ENCODE results near the gene KDM2A.

The KDM2A gene

DNA sequence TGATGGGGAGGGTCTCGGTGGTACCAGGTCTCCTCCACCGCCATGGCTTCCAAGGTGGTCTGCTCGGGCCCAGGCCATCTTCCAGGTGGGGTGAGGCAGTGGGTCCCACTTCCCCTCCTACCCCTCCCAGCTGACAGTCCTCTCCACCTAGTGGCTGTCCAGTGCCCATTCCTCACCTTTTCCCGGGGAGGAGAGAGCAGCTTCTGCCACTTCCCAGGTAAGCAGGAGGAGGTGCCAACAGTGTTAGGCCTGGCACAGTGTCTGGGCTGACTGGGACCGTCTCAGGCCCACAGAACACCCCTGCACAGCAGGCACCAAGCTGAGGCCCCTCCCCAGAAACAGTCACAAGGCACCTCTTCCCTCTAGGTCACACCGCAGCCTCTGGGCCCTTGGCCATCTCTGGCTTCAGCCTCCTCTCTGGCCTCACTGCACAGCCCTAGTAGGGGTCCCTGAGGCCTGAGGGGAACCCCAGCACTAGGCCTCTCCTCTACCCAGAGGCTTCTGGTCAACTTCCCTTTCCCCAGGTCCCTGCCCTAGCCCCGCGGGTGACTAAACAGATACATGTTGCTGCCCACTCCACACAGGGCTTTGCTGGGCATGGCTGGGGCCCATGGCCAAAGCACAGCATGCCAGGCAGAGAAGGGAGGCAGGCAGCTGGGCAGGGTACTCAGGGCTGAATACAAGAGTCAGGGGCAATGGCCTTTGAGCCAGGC, 167.7 kb downstream of the KDM2A start:
- DNase-seq (ENCODE audit: low spot score) = no peak

DNA sequence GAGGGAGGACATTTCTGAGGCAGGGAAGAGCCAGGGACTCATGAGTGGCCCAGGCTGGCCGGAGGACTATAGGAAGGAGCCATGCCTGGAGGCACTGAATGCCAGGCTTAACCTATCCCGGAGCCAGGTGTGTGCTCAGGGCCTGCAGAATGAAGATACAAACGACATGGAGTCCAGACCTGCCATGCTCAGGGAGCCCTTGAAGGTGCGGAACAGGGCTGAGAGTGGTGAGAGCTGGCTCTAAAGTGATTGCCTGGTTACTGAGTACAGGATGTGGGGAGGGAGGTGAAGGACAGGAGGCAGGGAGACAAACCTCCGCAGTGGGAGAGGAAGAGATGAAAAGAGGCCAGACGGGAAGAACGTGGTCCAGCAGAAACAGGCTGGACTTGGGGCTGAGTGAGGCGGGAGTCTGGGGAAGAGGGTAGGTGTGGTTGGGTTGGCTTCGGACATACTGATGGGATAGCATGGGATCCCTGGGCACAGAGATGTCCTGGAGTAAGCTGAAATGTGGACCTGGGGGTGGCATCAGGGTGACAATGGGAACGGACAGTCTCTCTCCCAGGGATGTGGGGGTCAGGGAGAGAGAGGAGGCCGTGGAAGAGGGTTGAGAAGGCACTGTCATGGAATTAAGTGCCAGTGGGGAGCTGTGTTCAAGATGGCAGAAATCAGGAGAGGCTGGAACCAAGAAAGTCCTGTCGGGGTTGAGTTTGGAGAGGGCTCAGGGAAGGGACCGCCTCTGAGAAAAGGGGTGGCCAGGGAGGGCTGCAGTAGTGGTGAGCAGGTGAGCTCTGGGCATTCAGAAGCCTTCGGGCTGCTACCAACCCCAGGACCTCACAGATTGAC, 168.5 kb downstream of the KDM2A start:
- no peak for DNase-seq (ENCODE audit: low spot score)

DNA sequence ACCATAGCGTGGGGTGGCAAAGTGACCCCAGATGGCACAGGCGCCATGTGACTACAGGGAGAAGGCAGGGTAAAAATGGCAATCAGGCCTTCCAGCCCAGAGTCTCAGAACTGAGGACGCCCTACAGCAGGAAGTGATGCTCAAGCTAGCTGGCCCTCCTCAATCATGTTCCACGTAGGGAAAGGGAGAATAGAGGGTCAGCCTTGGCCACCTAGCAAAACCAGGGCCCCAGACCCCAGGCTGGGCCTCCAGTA, 169.1 kb downstream of the KDM2A start:
- no peak for DNase-seq (ENCODE audit: low spot score)

DNA sequence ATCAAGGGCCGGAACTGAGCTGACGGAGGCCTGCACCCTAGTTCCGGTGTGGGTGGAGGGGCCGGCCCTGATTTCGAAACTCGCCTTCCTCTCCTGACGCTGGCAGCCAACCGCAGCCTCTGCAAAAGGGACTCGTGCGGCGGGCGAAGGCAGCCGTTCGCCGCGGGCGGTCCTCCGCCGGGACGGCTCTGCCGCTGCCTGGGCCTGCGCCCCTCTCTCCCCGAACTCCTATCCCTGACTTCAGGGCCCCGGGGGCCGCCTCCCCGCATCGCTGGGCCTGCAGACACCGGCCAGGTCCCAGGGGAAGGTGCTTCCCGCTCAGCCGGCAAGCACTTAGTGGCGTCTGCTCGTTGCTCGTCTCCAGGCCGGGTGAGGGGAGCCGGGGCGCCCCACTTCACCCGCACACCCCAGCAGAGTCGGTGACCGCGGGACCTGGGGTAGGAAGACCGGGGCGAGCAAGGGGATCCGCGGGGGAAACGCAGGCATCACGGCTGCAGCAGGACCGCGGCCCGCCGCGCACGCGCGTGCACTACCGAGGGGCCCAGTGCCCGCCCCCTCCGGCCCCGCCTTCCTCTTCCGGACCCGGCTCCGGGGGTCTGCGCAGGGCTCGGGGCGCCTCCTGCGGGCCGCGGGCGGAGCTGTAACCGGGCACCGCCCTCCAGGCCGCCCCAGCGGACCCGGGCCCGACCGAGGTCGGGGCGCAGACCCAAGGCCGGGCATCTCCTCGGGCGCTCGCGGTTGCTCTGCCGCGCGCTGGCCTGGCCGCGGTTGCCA, 169.6 kb downstream of the KDM2A start:
- no peak for DNase-seq (ENCODE audit: low spot score)

DNA sequence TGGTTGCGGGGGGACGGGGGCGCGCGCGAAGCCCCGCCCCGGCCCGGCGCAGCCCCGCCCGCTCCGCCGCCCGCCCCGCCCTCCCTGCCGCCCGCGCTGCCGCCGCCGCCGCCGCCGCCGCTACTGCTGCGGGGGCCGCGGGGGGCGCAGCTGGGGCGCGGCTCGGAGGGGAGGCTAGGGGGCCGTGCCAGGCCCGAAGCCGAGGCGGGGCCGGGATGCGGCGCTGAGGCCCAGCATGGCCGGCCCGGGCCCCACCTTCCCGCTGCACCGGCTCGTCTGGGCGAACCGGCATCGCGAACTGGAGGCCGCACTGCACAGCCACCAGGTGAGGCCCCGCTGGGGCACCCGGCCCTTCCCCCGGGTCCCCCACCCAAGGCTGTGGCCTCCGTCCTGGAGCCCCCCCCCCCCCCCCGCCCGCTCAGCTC, 170.2 kb downstream of the KDM2A start, which contains the start of gene ANKRD13D:
ANKRD13D (plus strand) TSS at position 78 of the 425 bp plus-strand sequence; CDS start at position 236, 158 bp downstream.
- DNase-seq (ENCODE audit: low spot score) = peak; percentile 66

DNA sequence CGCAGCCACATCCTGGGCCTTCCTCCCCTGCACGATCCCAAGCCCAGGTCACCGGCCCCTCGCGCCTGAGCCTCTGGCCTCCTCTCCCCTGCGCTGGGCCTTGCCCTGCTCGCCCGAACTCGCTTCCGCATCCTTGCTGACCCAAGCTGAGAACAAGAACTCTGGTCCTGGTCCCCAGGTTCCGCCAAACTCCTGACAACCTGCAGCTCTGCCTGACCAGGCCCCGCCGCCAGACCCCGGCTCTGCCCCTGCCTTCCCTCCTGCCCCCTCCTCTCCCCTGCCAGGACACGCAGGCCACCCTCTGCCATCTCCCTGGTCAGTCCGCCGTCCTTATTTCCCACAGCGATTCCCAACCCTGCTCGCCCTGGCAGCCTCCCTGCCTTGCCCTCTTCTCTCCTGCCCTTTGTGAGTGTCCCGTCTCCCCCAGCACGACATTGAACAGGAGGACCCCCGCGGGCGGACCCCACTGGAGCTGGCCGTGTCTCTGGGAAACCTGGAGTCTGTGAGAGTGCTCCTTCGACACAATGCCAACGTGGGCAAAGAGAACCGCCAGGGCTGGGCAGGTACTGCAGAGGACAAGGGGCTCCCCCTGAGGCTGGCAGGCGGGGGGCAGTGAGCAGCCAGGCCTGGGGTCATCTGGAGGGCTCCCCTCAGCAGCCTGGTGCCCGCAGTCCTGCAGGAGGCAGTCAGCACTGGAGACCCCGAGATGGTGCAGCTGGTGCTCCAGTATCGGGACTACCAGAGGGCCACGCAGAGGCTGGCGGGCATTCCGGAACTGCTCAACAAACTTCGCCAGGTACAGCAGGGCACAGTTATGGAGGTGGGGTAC, 170.8 kb downstream of the KDM2A start:
- no peak for DNase-seq (ENCODE audit: low spot score)

DNA sequence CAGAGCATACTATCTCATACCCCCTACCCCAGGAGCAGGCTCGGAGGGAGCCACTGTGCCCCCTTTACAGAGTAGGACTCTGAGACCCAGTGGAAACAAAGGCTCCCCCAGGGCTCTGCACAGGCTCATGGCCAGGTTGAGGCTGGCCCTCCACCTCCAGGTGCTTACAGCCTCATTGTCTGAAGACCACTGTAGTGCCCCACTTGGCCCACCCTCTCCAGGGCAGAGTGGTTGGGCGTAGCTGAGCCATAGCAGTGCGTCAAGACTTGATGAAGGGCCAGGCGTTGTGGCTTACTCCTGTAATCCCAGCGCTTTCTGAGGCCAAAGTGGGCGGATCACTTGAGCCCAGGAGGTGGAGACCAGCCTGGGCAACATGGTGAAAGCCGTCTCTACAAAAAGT, 171.7 kb downstream of the KDM2A start:
- no peak for DNase-seq (ENCODE audit: low spot score)

DNA sequence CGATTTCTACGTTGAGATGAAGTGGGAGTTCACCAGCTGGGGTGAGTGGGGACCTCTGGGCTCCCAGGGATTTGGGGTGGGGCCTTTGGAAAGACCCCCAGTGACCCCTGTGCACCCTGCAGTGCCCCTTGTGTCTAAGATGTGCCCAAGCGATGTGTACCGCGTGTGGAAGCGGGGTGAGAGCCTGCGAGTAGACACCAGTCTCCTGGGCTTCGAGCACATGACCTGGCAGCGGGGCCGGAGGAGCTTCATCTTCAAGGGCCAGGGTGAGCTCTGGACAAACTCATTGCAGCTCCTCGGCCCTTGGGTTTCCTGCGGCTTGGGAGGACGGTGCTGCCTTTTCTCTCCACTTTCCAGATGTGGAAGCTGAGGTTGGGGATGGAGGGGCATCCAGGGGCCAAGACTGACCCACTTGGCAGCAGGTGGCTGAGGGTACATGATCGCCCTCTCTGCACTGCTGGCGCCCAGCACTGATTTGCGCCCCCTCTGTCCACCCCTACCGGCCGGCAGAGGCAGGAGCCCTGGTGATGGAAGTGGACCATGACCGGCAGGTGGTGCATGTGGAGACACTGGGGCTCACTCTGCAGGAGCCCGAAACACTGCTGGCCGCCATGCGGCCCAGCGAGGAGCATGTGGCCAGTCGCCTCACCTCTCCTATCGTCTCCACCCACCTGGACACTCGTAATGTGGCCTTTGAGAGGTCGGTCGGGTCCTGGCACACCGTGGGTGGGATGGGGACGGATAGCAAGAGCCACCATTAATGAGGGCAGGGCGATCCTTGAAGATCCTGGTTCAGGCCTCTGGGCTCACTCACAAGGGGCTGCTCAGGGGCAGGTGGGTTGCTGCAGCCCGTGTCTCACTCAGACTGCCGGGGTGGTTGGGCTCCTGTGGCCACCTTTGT, 172.7 kb downstream of the KDM2A start:
- DNase-seq (ENCODE audit: low spot score) = no peak

DNA sequence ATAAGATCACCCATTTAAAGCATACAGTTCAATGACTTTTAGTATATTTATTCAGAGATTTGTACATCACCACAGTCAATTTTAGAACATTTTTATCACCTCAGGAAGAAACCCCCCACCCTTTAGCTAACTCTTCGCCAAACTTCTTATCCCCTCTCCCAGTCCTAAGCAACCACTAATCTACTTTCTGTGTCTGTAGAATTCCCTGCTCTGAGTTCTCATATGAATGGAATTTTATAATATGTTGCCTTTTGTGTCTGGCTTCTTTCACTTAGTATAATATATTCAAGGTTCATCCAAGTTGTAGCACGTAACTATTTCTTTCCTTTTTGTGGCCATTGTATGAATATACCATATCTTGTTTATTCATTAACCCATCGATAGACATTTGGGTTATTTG, 173.6 kb downstream of the KDM2A start:
- DNase-seq (ENCODE audit: low spot score) = no peak

DNA sequence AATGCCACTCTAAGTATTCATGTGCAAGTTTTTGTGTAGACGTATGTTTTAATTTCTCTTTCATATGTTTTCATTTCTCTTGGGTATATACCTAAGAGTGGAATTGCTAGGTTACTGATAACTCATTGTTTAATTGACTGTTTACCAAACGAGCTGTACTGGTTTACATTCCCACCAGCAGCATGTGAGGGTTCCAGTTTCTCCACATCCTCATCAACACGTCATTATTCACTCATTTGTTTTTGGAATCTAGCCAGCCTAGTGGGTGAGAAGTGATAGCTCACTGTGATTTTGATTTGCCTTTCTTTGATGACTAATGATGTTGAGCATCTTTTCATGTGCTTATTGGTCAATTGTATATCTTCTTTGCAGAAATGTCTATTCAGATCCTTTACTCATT, 174.0 kb downstream of the KDM2A start:
- DNase-seq (ENCODE audit: low spot score) = no peak

DNA sequence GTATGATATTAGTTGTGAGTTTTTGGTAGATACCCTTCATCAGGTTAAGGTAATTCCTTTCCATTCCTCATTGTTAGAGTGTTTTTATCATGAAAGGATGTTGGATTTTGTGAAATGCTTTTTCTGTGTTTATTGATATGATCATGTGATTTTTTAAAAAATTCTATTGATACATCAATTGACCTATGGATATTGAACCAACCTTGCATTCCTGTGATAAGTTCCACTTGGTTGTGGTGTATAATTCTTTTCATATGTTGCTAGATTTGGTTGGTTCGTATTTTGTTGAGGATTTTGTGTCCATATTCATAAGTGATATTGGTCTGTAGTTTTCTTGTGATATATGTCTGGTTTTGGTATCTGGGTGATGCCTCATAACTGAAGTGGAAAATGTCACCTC, 176.8 kb downstream of the KDM2A start:
- no peak for DNase-seq (ENCODE audit: low spot score)

DNA sequence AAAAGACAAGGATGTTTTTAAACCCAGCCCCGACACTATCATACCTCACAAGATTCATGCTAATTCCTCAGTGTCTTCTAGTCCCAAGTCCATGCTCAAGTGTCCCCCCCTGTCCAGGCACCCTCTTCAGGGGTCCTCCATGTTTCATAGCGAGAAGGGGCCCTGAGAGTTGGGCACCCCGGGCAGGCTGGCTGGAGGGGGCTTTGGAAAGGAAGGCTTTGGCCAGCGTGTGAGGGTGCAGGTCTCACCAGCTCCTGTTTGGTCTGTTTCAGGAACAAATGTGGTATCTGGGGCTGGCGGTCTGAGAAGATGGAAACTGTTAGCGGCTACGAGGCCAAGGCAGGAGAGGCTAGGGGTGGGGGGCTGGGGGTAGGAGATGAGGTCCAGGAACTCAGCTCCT, 179.7 kb downstream of the KDM2A start:
- no peak for DNase-seq (ENCODE audit: low spot score)

DNA sequence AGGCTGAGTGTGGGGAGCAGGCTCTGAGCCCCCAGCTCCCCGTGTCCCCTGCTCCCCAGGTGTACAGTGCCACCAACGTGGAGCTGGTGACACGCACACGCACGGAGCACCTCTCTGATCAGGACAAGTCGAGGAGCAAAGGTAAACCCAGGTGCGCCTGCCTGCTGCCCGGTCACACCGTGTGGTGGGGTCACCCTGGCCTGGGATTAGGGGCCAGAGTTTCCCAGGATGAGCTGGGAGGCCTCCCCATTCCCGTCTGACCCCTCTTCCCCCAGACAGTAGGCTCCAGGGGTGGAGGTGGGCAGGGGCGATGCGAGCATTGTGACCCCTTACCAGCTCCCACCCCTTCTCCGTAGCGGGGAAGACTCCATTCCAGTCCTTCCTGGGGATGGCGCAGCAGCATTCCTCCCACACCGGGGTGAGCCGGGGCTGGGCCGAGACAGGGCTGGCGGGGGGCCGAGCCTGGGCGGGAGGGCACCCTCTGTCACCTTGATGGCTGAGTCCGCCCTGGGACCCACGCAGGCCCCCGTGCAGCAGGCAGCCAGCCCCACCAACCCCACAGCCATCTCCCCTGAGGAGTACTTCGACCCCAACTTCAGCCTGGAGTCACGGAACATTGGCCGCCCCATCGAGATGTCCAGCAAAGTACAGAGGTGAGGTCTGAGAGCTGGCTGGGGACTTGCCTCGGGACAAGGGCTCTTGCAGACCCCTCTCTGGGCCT, 180.6 kb downstream of the KDM2A start:
- DNase-seq (ENCODE audit: low spot score) = no peak

DNA sequence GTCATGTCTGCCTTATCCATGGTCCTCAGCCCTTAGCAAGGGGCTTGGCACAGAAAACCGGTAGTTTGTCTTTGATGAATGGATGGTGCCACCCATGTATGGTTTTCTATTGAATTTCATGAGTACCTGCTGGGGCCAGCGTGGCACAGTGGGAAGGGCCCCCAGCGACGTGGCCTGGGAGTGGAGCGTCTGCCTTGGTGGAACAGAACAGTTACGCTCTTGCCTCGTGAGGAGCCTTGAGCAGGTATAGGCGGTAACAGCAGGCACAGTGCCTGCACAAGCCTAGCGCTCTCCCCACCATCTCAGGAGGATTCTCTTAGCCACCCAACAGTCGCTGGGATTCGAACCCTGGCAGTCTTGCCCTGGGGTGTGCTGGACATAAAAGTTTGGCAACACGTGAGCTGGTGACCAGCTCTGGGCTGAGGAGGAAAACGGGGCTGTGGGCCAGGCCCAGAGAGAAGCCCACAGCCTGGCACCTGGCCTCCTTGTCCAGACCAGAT, 181.2 kb downstream of the KDM2A start:
- no peak for DNase-seq (ENCODE audit: low spot score)

DNA sequence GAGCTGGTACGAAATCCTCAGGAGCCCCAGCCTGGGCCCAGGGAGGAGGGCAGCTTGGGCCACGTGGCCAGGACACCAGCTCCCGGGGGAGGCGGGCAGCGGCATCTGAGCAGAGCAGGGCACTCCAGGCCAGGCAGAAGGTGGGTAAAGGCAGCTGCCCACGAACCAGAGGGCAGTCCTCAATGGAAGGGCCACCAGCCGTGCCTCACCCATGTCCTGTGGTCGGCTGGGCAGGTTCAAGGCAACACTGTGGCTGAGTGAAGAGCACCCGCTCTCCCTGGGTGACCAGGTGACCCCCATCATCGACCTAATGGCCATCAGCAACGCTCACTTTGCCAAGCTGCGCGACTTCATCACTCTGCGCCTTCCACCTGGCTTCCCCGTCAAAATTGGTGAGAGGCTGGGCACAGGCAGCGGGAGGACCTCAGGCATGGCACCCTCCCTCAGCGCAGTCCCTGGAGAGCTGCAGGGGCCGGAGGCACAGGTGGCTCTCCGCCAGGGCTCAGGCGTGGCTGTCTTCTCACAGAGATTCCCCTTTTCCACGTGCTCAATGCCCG, 181.8 kb downstream of the KDM2A start:
- no peak for DNase-seq (ENCODE audit: low spot score)

DNA sequence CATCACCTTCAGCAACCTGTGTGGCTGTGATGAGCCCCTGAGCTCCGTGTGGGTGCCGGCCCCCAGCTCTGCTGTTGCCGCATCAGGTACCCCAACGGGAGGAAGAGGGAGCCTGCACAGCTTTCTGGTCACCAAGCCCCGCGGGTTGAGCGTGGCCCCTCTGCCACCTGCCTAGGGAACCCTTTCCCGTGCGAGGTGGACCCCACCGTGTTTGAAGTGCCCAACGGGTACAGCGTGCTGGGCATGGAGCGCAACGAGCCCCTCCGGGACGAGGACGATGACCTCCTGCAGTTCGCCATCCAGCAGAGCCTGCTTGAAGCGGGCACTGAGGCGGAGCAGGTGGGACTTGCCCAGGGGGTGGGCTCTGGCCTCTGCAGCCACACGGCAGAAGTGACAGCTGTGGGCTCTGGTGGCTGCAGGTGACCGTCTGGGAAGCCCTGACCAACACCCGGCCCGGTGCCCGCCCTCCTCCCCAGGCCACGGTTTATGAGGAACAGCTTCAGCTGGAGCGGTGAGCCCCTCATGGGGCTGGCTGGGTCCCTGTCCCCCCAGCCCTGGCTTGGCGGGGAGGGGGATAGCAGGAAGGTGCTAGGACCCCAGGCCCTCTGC, 182.4 kb downstream of the KDM2A start:
- DNase-seq (ENCODE audit: low spot score) = no peak

DNA sequence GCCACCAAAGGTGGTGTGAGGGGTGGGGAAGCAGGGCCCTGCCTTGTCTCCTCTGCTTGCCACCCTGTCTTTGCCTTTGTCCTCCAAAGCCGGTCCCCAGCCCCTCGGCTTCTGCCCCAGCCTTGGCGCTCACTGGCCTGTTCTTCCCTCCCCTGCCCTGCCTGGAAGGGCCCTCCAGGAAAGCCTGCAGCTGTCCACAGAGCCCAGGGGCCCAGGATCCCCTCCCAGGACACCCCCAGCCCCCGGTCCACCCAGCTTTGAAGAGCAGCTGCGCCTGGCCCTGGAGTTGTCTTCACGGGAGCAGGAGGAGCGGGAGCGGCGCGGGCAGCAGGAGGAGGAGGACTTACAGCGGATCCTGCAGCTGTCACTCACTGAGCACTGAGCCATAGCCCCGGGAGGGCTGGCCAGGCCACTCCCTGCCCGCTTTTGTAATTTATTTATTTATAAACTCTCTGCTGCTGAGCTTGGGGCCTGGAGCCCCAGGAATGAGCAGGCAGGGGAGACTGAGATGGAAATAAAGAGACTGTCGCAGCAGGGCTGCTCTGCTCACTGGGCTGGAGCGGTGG, 183.0 kb downstream of the KDM2A start:
- no peak for DNase-seq (ENCODE audit: low spot score)

DNA sequence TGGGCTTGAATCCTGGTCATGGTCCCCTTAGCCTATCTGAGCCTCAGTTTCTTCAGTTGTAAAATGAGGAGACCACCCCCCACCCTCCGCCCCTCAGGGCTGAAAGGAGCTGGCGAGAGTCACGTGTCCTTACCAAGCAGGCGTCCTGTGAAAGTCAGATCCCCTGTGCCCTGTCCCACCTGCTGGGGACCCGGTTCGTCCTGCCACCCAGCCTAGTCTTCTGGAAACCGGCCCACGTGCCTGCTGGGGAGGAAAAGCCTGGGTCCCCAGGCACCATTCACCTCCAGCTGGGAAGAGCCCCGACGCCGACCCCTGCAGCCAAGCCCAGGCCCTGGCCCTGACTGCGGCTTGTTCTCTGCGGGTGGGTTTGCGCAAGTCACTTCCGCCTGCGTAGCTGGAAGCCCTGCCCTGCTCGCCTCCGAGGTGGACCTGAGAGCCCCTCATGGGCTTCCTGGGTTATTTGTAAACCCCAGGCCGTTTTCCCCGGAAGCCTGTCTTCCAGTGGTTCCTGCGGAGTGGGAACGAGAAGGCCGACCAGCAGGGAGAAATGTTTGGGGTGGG, 183.6 kb downstream of the KDM2A start:
- no peak for DNase-seq (ENCODE audit: low spot score)

Data from hematopoietic multipotent progenitor cell treated with erythropoietin and hydrocortisone succinate and interleukin-3 and kit ligand, for 15 days (in vitro differentiated cells).